K562 (cell line): ENCODE measurements around the gene SNX9. TPM values are rescaled to one million over a fixed set of nuclear protein-coding genes. Genes with fewer than 3 reads are reported as not detected.

Source experiments
- ATAC-seq: fragments of 200-7000 bp; cut with Tn5 transposase; 3 replicates; pipeline ENCODE4 v1.9.1; 2020; ENCODE audit warnings: moderate library complexity
- BruUV-seq: library from RNA; stranded (reverse); fragments of 400-500 nt; replicated peaks from 2 replicates; lab custom pipeline; 2021; lab: Mats Ljungman, UMichigan
- CTCF ChIA-PET: fragments of 300-600 bp; formaldehyde crosslinking; extraction: SDS; loops from one replicate; lab custom pipeline; 2021; ENCODE audit warnings: low intra/inter-chr PET ratio; lab: Yijun Ruan, JAX
- POLR2A ChIA-PET: fragments of 300-600, 350-650 bp; sonication (Branson Sonifier 250); formaldehyde crosslinking; extraction: SDS; loops from one replicate; lab custom pipeline; 2021; ENCODE audit warnings: antibody characterized with exemption, inconsistent platforms; lab: Yijun Ruan, JAX
- DNase-seq, 4 experiments: peaks; one replicate each; pipeline versions ENCODE4 v3.0.0 to v3.0.0-alpha.2; 2011 to 2018; ENCODE audit warnings: low spot score in 3 of 4, mixed read lengths in 3 of 4; ENCODE audit errors: extremely low read depth in 1 of 4
- FAIRE-seq: peaks from 2 replicates; lab custom pipeline; 2011; peaks lifted over from hg19 to GRCh38; lab: Jason Lieb, UNC
- H2AFZ ChIP-seq: 2 replicates; pipeline ENCODE4 v1.6.0; 2011; ENCODE audit warnings: low read depth, low read length, control low read depth, inconsistent platforms
- H3K27ac ChIP-seq: fragments of 200-600 bp; 3 replicates; pipeline ENCODE4 v1.8.0; 2011; ENCODE audit warnings: low read depth, mild to moderate bottlenecking, control low read depth, inconsistent platforms, low read length, moderate library complexity, mixed read lengths; ENCODE audit errors: extremely low read depth
- H3K27me3 ChIP-seq, 2 experiments: fragments of 300-600 bp in 1 of 2; 2 replicates in 1 of 2; 3 replicates in 1 of 2; pipeline versions ENCODE4 v1.6.0 to v1.8.0; 2011; ENCODE audit warnings: inconsistent platforms in 2 of 2, low read length in 2 of 2, mild to moderate bottlenecking in 1 of 2, mixed read lengths in 1 of 2, moderate library complexity in 1 of 2; ENCODE audit not compliant: control insufficient read depth in 2 of 2, insufficient read depth in 2 of 2
- H3K36me3 ChIP-seq: fragments of 300-600 bp; 3 replicates; pipeline ENCODE4 v1.8.0; 2011; ENCODE audit warnings: mild to moderate bottlenecking, low read length, inconsistent platforms; ENCODE audit not compliant: control insufficient read depth, insufficient read depth
- H3K4me1 ChIP-seq, 2 experiments: fragments of 200-600 bp in 1 of 2; replicated peaks in 1 of 2; 2 replicates in 1 of 2; 3 replicates in 1 of 2; pipeline versions ENCODE4 v1.5.1 to v1.8.0; 2011; ENCODE audit warnings: inconsistent platforms in 2 of 2, low read length in 2 of 2, mild to moderate bottlenecking in 1 of 2, mixed read lengths in 1 of 2, moderate library complexity in 1 of 2; ENCODE audit not compliant: control insufficient read depth in 2 of 2, insufficient read depth in 2 of 2
- H3K4me2 ChIP-seq: 2 replicates; pipeline ENCODE4 v1.6.1; 2011; ENCODE audit warnings: low read length, control low read depth, inconsistent platforms, mixed read lengths; ENCODE audit not compliant: insufficient read depth
- H3K4me3 ChIP-seq: fragments of 200-600 bp; sonication (generic), shearing (Covaris generic); 2 replicates; pipeline ENCODE4 v1.5.1; 2016; ENCODE audit warnings: control low read depth, inconsistent platforms
- H3K79me2 ChIP-seq: fragments of 200-600 bp; 3 replicates; pipeline ENCODE4 v1.8.0; 2011; ENCODE audit warnings: low read length, inconsistent platforms; ENCODE audit not compliant: control insufficient read depth, insufficient read depth
- H3K9ac ChIP-seq, 2 experiments: 2 replicates each; pipeline versions ENCODE4 v1.6.0 to v1.6.1; 2011; ENCODE audit warnings: low read depth in 2 of 2, low read length in 2 of 2, control low read depth in 1 of 2, inconsistent platforms in 1 of 2, mild to moderate bottlenecking in 1 of 2, mixed read lengths in 1 of 2; ENCODE audit not compliant: insufficient read depth in 1 of 2
- H3K9me1 ChIP-seq: one replicate; pipeline ENCODE4 v1.6.0; 2011; ENCODE audit warnings: inconsistent platforms, mild to moderate bottlenecking, low read length, moderate library complexity; ENCODE audit not compliant: control insufficient read depth, insufficient read depth
- H3K9me3 ChIP-seq: replicated peaks from 2 replicates; pipeline ENCODE4 v1.5.1; 2011; ENCODE audit warnings: low read depth, low read length, inconsistent platforms; ENCODE audit not compliant: control insufficient read depth, insufficient read depth
- H4K20me1 ChIP-seq: replicated peaks from 2 replicates; pipeline ENCODE4 v1.6.1; 2011; ENCODE audit warnings: low read length, inconsistent platforms, mixed read lengths; ENCODE audit not compliant: control insufficient read depth, insufficient read depth
- ARID3A ChIP-seq: IDR thresholded peaks from 2 replicates; pipeline ENCODE4 v1.6.1; 2012; ENCODE audit warnings: low read depth, low read length, improper control_type of control experiment, borderline replicate concordance
- CCAR2 ChIP-seq: fragments of 200-400 bp; formaldehyde crosslinking; IDR thresholded peaks from 2 replicates; pipeline ENCODE4 v1.6.1; 2017; ENCODE audit warnings: mild to moderate bottlenecking, low read depth, low read length
- EHMT2 ChIP-seq: fragments of 450-650 bp; IDR thresholded peaks from 2 replicates; pipeline ENCODE4 v1.6.1; 2018; ENCODE audit warnings: antibody characterized with exemption
- HDAC2 ChIP-seq: fragments of 450-650 bp; IDR thresholded peaks from 2 replicates; pipeline ENCODE4 v1.6.1; 2016; ENCODE audit warnings: mild to moderate bottlenecking
- HNRNPUL1 ChIP-seq: fragments of 200-400 bp; formaldehyde crosslinking; IDR thresholded peaks from 2 replicates; pipeline ENCODE4 v1.6.1; 2017; ENCODE audit warnings: low read length
- MLLT1 ChIP-seq, 2 experiments: fragments of 450-650 bp; IDR thresholded peaks; 2 replicates each; pipeline ENCODE4 v1.6.1; 2016
- PRPF4 ChIP-seq: fragments of 200-400 bp; formaldehyde crosslinking; IDR thresholded peaks from one replicate; pipeline ENCODE4 v1.6.1; 2017; ENCODE audit warnings: low read length, low read depth, mild to moderate bottlenecking; ENCODE audit not compliant: insufficient read depth, poor library complexity, severe bottlenecking
- RBM22 ChIP-seq: fragments of 200-400 bp; formaldehyde crosslinking; IDR thresholded peaks from 2 replicates; pipeline ENCODE4 v1.6.1; 2018; ENCODE audit warnings: low read length, low read depth; ENCODE audit not compliant: poor library complexity, severe bottlenecking
- RBM25 ChIP-seq: fragments of 200-400 bp; formaldehyde crosslinking; IDR thresholded peaks from 2 replicates; pipeline ENCODE4 v1.6.1; 2018; ENCODE audit warnings: low read length, low read depth, moderate library complexity; ENCODE audit not compliant: severe bottlenecking
- RCOR1 ChIP-seq, 2 experiments: IDR thresholded peaks; 2 replicates each; pipeline ENCODE4 v1.6.1; 2012; ENCODE audit warnings: low read depth in 2 of 2, low read length in 2 of 2, borderline replicate concordance in 1 of 2, improper control_type of control experiment in 1 of 2
- WHSC1 ChIP-seq: IDR thresholded peaks from one replicate; pipeline ENCODE4 v1.6.1; 2012; ENCODE audit warnings: low read length, control low read depth, inconsistent platforms
- ZBTB9 ChIP-seq: fragments of 450-650 bp; formaldehyde crosslinking; IDR thresholded peaks from 2 replicates; pipeline ENCODE4 v1.4.0; 2020; ENCODE audit warnings: mild to moderate bottlenecking, moderate library complexity
- ZFP36 ChIP-seq: fragments of 150-350 bp; IDR thresholded peaks from 2 replicates; pipeline ENCODE4 v1.6.1; 2018; ENCODE audit warnings: low read length, low read depth; ENCODE audit not compliant: partially characterized antibody
- ZNF24 ChIP-seq: fragments of 450-650 bp; IDR thresholded peaks from 2 replicates; pipeline ENCODE4 v1.6.1; 2016
- ZNF507 ChIP-seq: conservative IDR thresholded peaks from 2 replicates; pipeline ENCODE4 v1.6.1; 2017; ENCODE audit warnings: missing genetic modification characterization, missing compliant biosample characterization
- WGBS: fragments of 100-300 bp; shearing (Covaris generic); methylation state at CpG from one replicate; pipeline ENCODE4 v1.1.6; 2016; ENCODE audit warnings: low coverage, mixed read lengths; ENCODE audit not compliant: insufficient coverage; ENCODE audit errors: missing lambda C conversion rate; 5-methylcytosine and 5-hydroxymethylcytosine counted together
- in situ Hi-C: fragments of 300-500 bp; cut with MboI; formaldehyde crosslinking; loops from 4 replicates; pipeline ENCODE4 v1.15.0; 2018; ENCODE audit warnings: inconsistent platforms, mixed read lengths
- intact Hi-C: fragments of 100-400 bp; cut with micrococcal nuclease; formaldehyde crosslinking; loops from 2 replicates; pipeline ENCODE4 v1.14.2; 2022
- polyA plus RNA-seq, 8 experiments: library from polyadenylated mRNA; depleted of rRNA in 4 of 8; stranded (reverse) in 5 of 8; unstranded in 3 of 8; fragments of >200 nt; fragmentation: Nextera tagmentation in 2 of 8; fragmentation: Illumina TruSeq in 1 of 8; extraction: Ambion mirVana in 2 of 8; extraction: Trizol in 1 of 8; gene quantifications; 2 replicates each; pipeline versions ENCODE4 v1.2.1 to v1.2.3, GENCODE V29; 2011 to 2014; ENCODE audit warnings: inconsistent platforms in 1 of 8, missing spikeins in 1 of 8
- total RNA-seq, 7 experiments: library from RNA; depleted of rRNA in 6 of 7; stranded (reverse); fragments of >200 nt in 6 of 7; fragmentation: Illumina TruSeq in 2 of 7; extraction: Trizol in 2 of 7; gene quantifications; 2 replicates each; pipeline versions ENCODE4 v1.2.1 to v1.2.3, GENCODE V29; 2011 to 2021; ENCODE audit warnings: low replicate concordance in 1 of 7
- TF ChIP-seq, protein P1 (sequence below): sonication (generic); formaldehyde crosslinking; IDR thresholded peaks from 2 replicates; pipeline ENCODE4 v1.8.0; 2022; ENCODE audit warnings: mild to moderate bottlenecking, missing genetic modification reagents

SNX9 gene
- total and polyA plus RNA-seq, 9 of the 15 experiments (the other 6 are each of a cell fraction or from before 2014, with no cell fraction given) = 6.0 to 81.7 (median 57.1) TPM

GRCh38 chr6:157839606-157840005 is 16.6 kb downstream of the SNX9 start (continued):
- TF ChIP-seq, protein P1, sequence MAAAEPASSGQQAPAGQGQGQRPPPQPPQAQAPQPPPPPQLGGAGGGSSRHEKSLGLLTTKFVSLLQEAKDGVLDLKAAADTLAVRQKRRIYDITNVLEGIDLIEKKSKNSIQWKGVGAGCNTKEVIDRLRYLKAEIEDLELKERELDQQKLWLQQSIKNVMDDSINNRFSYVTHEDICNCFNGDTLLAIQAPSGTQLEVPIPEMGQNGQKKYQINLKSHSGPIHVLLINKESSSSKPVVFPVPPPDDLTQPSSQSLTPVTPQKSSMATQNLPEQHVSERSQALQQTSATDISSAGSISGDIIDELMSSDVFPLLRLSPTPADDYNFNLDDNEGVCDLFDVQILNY (CRISPR knock-in tag) = no peak
- TF ChIP-seq ZNF507 = no peak
- TF ChIP-seq ARID3A = 0 out of 2 replicates have a peak, but pooled peaks have one; percentile 21
- TF ChIP-seq RCOR1 (IDR thresholded peaks at IDR 0.05; ENCODE audit: borderline replicate concordance in 1 of 2, low read depth in 2 of 2, low read length in 2 of 2) = 0 out of 4 replicates have a peak, but pooled peaks of 1 of the 2 experiments have one; percentile 33
- peak; percentile 60 for TF ChIP-seq WHSC1
- TF ChIP-seq ZFP36 = peak; percentile 73

GRCh38 chr6:157840261-157840660 is 17.2 kb downstream of the SNX9 start:
- Histone ChIP-seq H3K9me3 (no peaks in the 10 kb centered on the region; the same call in 1 of the 2 replicates), H3K4me2 (peak overlapping the region; percentile 19; the same call in 1 of the 2 replicates), H3K79me2 (peaks cover 99% of the 10 kb centered on the region), H4K20me1 (peaks cover 7% of the 10 kb centered on the region; the same call in 1 of the 2 replicates), H3K9me1 (no peaks in the 10 kb centered on the region), H3K9ac (peak overlapping the region; percentile 39 to 61; a peak in 3 of 4 replicates), H3K4me1 (peaks cover 19 to 51% of the 10 kb centered on the region in 2 experiments), H3K4me3 (no peak overlapping the region), H3K27me3 (no peaks in the 10 kb centered on the region), H3K27ac (peak overlapping the region; percentile 64), H3K36me3 (peaks cover 17% of the 10 kb centered on the region), H2AFZ (no peak overlapping the region)
- CTCF ChIA-PET = no interaction called here
- POLR2A ChIA-PET = interaction anchor here (0.7 to 14.5 kb wide), 4 partner anchors 6 to 397 kb away, joined by 3 to 149 read pairs (median 76); no protein-coding TSS in a partner anchor
- no TSS peak for BruUV-seq
- DNase-seq (no peak), FAIRE-seq (no peak), ATAC-seq (0 out of 3 replicates have a peak, but pooled peaks have one; percentile 3)
- intact Hi-C loops = loop anchor here (2.0 kb wide), 1 partner anchor 21 kb away; no protein-coding TSS in a partner anchor
- 35% methylated on average over 2 of the region's 2 CpGs for WGBS
- in situ Hi-C loops = no loop called here
- TF ChIP-seq EHMT2 (no peak), HNRNPUL1 (no peak), MLLT1 (IDR thresholded peaks at IDR 0.05) (peak; percentile 28 to 44; a peak in 1 of 4 replicates), ZBTB9 (no peak), HDAC2 (0 out of 2 replicates have a peak, but pooled peaks have one; percentile 1), PRPF4 (no peak), ZNF24 (no peak), CCAR2 (no peak), RBM25 (no peak), RBM22 (no peak)
